Activated CD8-positive, alpha-beta memory T cell treated with anti-CD3 and anti-CD28 coated beads for 48 hours (primary cell): ENCODE results near the gene FXR1.
"Not testable (repeated sequence)": the region's sequence is repeated elsewhere in the genome, so short reads cannot be mapped to it uniquely, and the experiment has no call there.

Experiments used
- DNase-seq, 3 experiments: peaks; one replicate each; pipeline ENCODE4 v3.0.0-alpha.2; 2020; ENCODE audit warnings: low read depth in 2 of 3, low spot score in 2 of 3

Gene FXR1

GRCh38 chr3:180932819-180933218 is 20.3 kb downstream of the FXR1 start:
- no peak for DNase-seq

DNA sequence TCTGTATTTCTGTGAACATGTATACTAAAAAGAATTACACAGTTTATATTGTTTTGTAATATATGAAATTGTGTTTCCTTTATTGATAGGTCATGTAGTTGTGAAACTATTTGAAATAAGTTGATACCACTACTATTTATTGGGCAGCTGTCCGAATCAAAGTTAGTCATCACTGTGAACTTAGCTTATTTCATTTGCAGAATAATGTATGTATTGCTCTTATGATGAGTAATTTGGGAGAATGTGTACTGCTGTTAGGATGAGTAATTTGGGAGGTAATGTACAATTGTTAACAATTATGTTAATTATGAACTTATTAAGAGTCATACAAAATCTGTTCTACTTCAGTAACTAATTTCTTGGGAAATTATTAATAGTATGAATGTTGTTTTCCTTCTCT is 22.2 kb downstream of the FXR1 start:
- no peak for DNase-seq

- DNase-seq: no peak
These were observed 28.4 kb downstream of the FXR1 start for GRCh38 chr3:180940826-180941225.

DNA sequence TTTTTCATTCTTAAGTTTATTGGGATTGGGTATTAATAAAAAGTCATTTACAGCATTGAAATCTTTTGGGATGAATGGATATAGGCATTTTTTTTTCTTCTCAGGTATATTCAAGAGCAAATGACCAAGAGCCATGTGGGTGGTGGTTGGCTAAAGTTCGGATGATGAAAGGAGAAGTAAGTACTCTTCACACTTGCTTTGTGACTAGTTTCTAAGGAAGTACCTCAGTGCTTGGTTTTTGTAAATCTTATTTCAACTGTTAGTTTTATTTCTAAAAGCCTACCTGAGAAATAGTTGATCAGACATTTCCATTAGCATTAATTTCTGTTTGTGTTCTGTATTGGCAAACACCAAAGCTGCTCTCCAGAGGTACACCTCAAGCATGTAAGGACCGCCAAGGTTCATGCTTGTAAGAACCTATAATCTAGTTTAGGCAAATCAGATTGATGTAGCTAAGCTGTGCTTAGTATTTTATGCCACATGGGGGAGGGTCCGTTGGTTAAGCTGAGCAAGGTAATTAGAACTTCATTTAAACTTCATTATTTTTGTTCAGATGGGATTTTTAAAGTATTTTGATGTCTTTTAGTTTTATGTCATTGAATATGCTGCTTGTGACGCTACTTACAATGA is 35.4 kb downstream of the FXR1 start:
- DNase-seq: no peak

- no peak for DNase-seq
These were observed 47.2 kb downstream of the FXR1 start for GRCh38 chr3:180959691-180960090.

- no peak for DNase-seq
These were observed 48.6 kb downstream of the FXR1 start for GRCh38 chr3:180961087-180961486.

- DNase-seq: no peak
These were observed 49.1 kb downstream of the FXR1 start for GRCh38 chr3:180961552-180961951.

- DNase-seq: no peak
These were observed 50.1 kb downstream of the FXR1 start for GRCh38 chr3:180962530-180962929.

DNA sequence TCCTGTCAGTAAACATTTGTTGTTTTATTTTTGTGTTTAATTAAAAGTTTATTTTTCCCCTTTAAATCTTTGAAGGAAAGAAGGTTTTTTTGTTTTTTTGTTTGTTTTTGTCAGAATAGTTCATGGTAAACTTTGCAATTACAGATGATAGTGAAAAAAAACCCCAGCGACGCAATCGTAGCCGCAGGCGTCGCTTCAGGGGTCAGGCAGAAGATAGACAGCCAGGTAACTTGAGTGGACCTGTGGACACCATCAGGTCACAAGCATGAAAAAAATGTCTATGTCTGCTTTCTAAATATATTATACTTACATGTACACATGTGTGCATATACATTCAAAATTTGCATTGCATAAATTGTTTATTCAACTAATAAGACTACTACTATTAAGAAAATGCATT is 58.5 kb downstream of the FXR1 start:
- no peak for DNase-seq

DNA sequence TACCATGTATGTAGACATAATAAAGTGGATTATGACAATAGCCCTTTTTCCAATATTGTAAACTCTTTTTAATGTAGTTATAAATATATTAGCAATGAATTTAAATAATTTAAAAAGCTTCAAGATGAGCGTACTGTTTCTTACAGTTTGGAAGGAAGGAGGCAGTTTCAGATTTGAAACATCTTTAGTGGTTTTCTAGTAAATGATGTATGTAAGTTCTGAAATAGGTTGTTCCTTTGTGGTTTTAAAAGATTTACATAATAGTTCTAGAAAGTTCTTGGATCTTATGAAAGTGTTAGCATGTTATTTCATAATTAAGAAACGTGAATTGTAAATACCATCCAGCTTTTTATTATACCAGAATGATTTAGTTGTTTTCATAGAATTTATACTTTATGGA is 61.1 kb downstream of the FXR1 start:
- DNase-seq: no peak

DNA sequence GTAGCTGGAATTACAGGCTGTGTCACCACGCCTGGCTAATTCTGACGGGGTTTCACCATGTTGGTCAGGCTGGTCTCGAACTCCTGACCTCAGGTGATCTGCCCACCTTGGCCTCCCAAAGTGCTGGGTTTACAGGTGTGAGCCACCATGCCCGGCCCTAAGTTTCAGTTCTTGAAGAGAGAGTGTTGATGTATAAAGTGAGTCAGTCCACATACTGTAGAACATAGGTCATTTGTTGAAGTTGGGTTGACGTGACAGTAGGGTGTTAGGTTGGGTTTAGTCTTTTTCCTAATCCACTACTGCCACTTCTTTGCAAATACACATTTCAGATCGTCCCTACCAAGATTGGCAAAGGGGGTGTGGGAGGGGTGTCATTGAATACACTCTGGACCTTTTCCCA is 61.8 kb downstream of the FXR1 start:
- no peak for DNase-seq

GRCh38 chr3:180977498-180977897 is 65.0 kb downstream of the FXR1 start:
- DNase-seq: no peak

DNA sequence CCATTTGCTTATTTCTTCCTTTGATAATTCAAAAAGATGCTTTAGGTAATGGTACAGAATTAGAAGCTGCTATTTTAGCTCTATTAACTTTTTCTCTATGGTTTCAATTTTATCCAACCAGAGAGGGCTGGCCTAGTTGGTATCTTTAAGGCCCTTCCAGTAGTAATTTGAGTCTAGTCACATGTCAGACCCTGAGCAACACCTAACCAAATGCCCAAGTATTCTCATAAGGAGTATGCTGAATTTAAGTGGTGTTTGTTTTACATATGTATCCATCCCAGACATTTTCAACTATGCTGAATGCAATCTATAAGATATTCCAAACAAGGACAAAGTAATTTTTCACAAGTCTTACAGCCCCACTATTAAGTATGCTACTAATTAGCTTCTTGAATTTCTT is 67.5 kb downstream of the FXR1 start:
- DNase-seq: no peak

GRCh38 chr3:180980611-180981010 is 68.1 kb downstream of the FXR1 start:
- DNase-seq: no peak

- DNase-seq: no peak
These were observed 69.4 kb downstream of the FXR1 start for GRCh38 chr3:180981912-180982311.

GRCh38 chr3:180983136-180983535 is 70.7 kb downstream of the FXR1 start:
- DNase-seq: no peak

GRCh38 chr3:180986366-180986765 is 73.9 kb downstream of the FXR1 start:
- DNase-seq: not testable (repeated sequence)

DNA sequence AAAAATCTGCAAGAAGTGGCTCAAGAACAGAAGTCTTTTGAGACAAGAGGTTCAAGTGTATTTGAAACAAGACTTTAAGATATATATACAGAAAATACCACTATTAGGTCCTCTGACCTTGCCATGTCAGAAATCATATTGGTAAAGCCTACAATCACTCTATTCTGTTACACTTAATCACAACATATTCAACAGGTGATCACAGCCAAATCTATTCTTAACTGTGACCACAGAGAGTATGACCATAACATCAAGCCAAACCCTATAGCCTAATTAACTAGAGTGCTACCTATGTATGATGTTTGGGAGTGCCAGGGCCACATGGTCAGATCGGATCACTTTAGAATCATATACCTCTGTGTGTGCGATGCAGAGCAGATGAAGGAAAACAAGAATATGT is 74.9 kb downstream of the FXR1 start:
- DNase-seq: no peak

- peak; percentile 49 to 74 (median 72) for DNase-seq
These were observed 77.1 kb downstream of the FXR1 start, which contains the start of gene DNAJC19 for GRCh38 chr3:180989291-180990163. Gene DNAJC19 (minus strand): TSS chr3:180989736. CDS start chr3:180989602, 134 bp downstream.

GRCh38 chr3:180990505-180990904 is 78.0 kb downstream of the FXR1 start:
- DNase-seq: no peak

DNA sequence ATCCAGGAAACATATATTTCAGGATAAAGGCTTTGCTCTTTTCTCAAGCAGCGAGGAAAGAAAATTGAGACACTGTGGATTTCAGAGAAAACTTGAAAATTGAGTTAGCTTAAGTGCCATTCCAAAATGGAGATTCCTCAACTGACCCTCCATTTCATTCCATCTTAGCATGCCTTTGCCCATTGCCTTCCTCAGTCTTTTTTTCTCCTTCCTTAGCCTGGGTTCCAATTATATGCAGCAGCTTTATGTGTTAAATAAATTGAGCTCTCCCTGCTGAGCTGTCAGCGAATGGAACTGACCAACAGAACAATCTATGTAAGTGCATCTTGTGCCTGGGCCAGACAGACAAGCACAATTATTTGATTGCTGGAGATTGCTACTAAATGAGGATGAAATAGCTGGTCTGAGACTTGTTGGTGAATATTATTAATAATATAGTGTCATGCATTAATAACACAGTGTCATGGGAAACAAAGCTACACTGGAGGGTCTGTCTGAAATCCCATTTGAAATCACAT is 84.0 kb downstream of the FXR1 start:
- DNase-seq: no peak

DNA sequence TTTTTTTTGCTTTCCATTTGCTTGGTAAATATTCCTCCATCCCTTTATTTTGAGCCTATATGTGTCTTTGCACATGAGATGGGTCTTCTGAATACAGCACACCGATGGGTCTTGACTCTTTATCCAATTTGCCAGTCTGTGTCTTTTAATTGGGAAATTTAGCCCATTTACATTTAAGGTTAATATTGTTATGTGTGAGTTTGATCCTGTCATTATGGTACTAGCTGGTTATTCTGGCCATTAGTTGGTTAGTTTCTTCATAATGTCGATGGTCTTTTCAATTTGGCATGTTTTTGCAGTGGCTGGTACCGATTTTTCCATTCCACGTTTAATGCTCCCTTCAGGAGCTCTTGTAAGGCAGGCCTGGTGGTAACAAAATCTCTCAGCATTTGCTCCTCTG is 89.9 kb downstream of the FXR1 start:
- not testable (repeated sequence) for DNase-seq
